OCI-LY1 (cell line): ENCODE results near the gene OPN4.

Source experiments
- EZH2 ChIP-seq: fragments of 200-600 bp; sonication (generic), shearing (Covaris generic); IDR thresholded peaks from 2 replicates; pipeline ENCODE4 v1.8.0; 2017; ENCODE audit warnings: borderline replicate concordance, mixed run types, mild to moderate bottlenecking, antibody characterized with exemption, low read length, moderate library complexity, mixed read lengths
- TF ChIP-seq, protein P1 (sequence below): fragments of 200-600 bp; sonication (generic), shearing (Covaris generic); IDR thresholded peaks from 2 replicates; pipeline ENCODE4 v1.5.1; 2017; ENCODE audit warnings: mild to moderate bottlenecking, antibody characterized with exemption, low read length, moderate library complexity, mixed read lengths

DNA sequence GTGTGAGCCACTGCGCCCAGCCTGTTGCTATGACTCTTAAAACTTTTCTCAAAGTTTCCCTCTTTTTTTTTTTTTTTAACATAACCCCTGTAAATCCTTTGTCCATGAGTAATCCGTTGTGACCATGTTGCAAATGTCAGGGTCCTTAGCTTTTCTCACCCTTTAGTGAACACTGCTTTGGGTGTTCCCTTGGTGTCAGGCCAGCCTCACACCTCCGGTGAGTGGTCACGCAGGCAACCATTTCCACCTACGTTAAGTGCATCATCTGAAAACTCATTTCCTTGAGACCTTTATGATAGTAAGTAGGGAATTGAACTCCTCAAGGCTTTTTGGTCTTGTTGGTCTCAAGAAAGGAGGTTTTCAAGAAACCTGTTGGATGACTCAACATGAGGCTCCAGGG lies 41.3 kb upstream of the OPN4 start:
- TF ChIP-seq, protein P1, sequence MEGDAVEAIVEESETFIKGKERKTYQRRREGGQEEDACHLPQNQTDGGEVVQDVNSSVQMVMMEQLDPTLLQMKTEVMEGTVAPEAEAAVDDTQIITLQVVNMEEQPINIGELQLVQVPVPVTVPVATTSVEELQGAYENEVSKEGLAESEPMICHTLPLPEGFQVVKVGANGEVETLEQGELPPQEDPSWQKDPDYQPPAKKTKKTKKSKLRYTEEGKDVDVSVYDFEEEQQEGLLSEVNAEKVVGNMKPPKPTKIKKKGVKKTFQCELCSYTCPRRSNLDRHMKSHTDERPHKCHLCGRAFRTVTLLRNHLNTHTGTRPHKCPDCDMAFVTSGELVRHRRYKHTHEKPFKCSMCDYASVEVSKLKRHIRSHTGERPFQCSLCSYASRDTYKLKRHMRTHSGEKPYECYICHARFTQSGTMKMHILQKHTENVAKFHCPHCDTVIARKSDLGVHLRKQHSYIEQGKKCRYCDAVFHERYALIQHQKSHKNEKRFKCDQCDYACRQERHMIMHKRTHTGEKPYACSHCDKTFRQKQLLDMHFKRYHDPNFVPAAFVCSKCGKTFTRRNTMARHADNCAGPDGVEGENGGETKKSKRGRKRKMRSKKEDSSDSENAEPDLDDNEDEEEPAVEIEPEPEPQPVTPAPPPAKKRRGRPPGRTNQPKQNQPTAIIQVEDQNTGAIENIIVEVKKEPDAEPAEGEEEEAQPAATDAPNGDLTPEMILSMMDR, result no peak
- TF ChIP-seq EZH2, result no peak
